NCI-H1105 (cell line): ENCODE data around the gene SPNS3.

Experiments used
- DNase-seq: peaks from one replicate; lab custom pipeline; 2025; lab: John Stamatoyannopoulos, UW

SPNS3 gene

GRCh38 chr17:4490109-4490591, 56.4 kb downstream of the SPNS3 start:
- no peak for DNase-seq

GRCh38 chr17:4490637-4491061, 56.9 kb downstream of the SPNS3 start:
- DNase-seq = no peak

GRCh38 chr17:4492721-4493561, 59.2 kb downstream of the SPNS3 start:
- DNase-seq = no peak

- DNase-seq = no peak
These were observed 63.5 kb downstream of the SPNS3 start for GRCh38 chr17:4497101-4497824.

GRCh38 chr17:4498461-4499397, 65.0 kb downstream of the SPNS3 start, which contains the start of gene SPNS2:
SPNS2 (plus strand) TSS chr17:4498881; CDS start chr17:4499048, 167 bp downstream.
- peak; percentile 76 for DNase-seq

- no peak for DNase-seq
These were observed 65.9 kb downstream of the SPNS3 start for GRCh38 chr17:4499431-4500190.

- DNase-seq = no peak
These were observed 66.4 kb downstream of the SPNS3 start for GRCh38 chr17:4500191-4500571.

- no peak for DNase-seq
These were observed 67.7 kb downstream of the SPNS3 start for GRCh38 chr17:4501295-4501949.

- no peak for DNase-seq
These were observed 68.9 kb downstream of the SPNS3 start for GRCh38 chr17:4502466-4503154.

GRCh38 chr17:4503283-4504025, 69.7 kb downstream of the SPNS3 start:
- no peak for DNase-seq

GRCh38 chr17:4504188-4504587, 70.4 kb downstream of the SPNS3 start:
- DNase-seq = no peak

GRCh38 chr17:4505187-4505586, 71.4 kb downstream of the SPNS3 start:
- DNase-seq = no peak

GRCh38 chr17:4506175-4506813, 72.6 kb downstream of the SPNS3 start:
- no peak for DNase-seq

GRCh38 chr17:4506892-4507291, 73.2 kb downstream of the SPNS3 start:
- DNase-seq = no peak

GRCh38 chr17:4507361-4508111, 73.8 kb downstream of the SPNS3 start:
- DNase-seq = no peak

- no peak for DNase-seq
These were observed 74.5 kb downstream of the SPNS3 start for GRCh38 chr17:4508207-4508606.

GRCh38 chr17:4509401-4509800, 75.7 kb downstream of the SPNS3 start:
- DNase-seq = no peak
